CD14-positive monocyte (primary cell): Measurements from ENCODE around the gene VSTM2A. TPM values are rescaled to one million over a fixed set of nuclear protein-coding genes. Genes with fewer than 3 reads are reported as not detected.

Experiments
- DNase-seq, 3 donors: peaks; one replicate each; pipeline ENCODE4 v3.0.0-alpha.2; 2011 to 2022
- H2AFZ ChIP-seq: 2 replicates; pipeline ENCODE4 v1.6.0; 2012; ENCODE audit warnings: mild to moderate bottlenecking, low read depth, low read length, inconsistent platforms; ENCODE audit not compliant: insufficient read depth, poor library complexity, severe bottlenecking
- H3K27ac ChIP-seq, 2 donors: 1 replicate in 1 of 2; 2 replicates in 1 of 2; pipeline ENCODE4 v1.5.1; 2012 to 2013; ENCODE audit warnings: low read length in 2 of 2, control low read depth in 1 of 2, inconsistent platforms in 1 of 2, low read depth in 1 of 2, mild to moderate bottlenecking in 1 of 2
- H3K27me3 ChIP-seq, 2 donors: one replicate each; pipeline versions ENCODE4 v1.6.0 to v1.6.1; 2011 to 2013; ENCODE audit warnings: low read length in 2 of 2; ENCODE audit not compliant: control insufficient read depth in 2 of 2, insufficient read depth in 2 of 2
- H3K36me3 ChIP-seq, 2 donors: replicated peaks in 1 of 2; 1 replicate in 1 of 2; 2 replicates in 1 of 2; pipeline versions ENCODE4 v1.5.1 to v1.6.1; 2012 to 2013; ENCODE audit warnings: low read length in 2 of 2, control low read depth in 1 of 2, inconsistent platforms in 1 of 2, mild to moderate bottlenecking in 1 of 2; ENCODE audit not compliant: insufficient read depth in 2 of 2, control insufficient read depth in 1 of 2
- H3K4me1 ChIP-seq, 2 donors: 1 replicate in 1 of 2; 2 replicates in 1 of 2; pipeline versions ENCODE4 v1.5.1 to v1.6.1; 2012 to 2013; ENCODE audit warnings: low read length in 2 of 2, control low read depth in 1 of 2, inconsistent platforms in 1 of 2, mild to moderate bottlenecking in 1 of 2, moderate library complexity in 1 of 2; ENCODE audit not compliant: insufficient read depth in 2 of 2, control insufficient read depth in 1 of 2
- H3K4me2 ChIP-seq: replicated peaks from 2 replicates; pipeline ENCODE3; 2012; ENCODE audit warnings: low read length, moderate library complexity, mild to moderate bottlenecking; ENCODE audit not compliant: poor library complexity, severe bottlenecking; ENCODE audit errors: extremely low read depth
- H3K4me3 ChIP-seq, 3 experiments: fragments of 200-600 bp in 1 of 3; sonication (generic) in 1 of 3; replicated peaks in 1 of 3; 1 replicate in 2 of 3; 2 replicates in 1 of 3; pipeline ENCODE4 v1.5.1; 2011 to 2013; ENCODE audit warnings: low read length in 3 of 3, mild to moderate bottlenecking in 3 of 3, control low read depth in 2 of 3, low read depth in 2 of 3, inconsistent platforms in 1 of 3, moderate library complexity in 1 of 3
- H3K79me2 ChIP-seq: 2 replicates; pipeline ENCODE4 v1.6.0; 2012; ENCODE audit warnings: mild to moderate bottlenecking, control low read depth, inconsistent platforms, low read length, moderate library complexity; ENCODE audit not compliant: insufficient read depth
- H3K9ac ChIP-seq: 2 replicates; pipeline ENCODE4 v1.6.0; 2017; ENCODE audit warnings: low read length, mild to moderate bottlenecking; ENCODE audit not compliant: insufficient read depth, poor library complexity, severe bottlenecking
- H3K9me3 ChIP-seq, 2 donors: replicated peaks in 1 of 2; 1 replicate in 1 of 2; 2 replicates in 1 of 2; pipeline versions ENCODE4 v1.5.1 to v1.6.1; 2012 to 2013; ENCODE audit warnings: low read length in 2 of 2, control low read depth in 1 of 2; ENCODE audit not compliant: control insufficient read depth in 1 of 2, insufficient read depth in 1 of 2
- H4K20me1 ChIP-seq: 2 replicates; pipeline ENCODE4 v1.6.0; 2012; ENCODE audit warnings: mild to moderate bottlenecking, low read length, control low read depth, moderate library complexity; ENCODE audit not compliant: insufficient read depth
- H3K27ac Mint-ChIP-seq, 7 donors: one replicate each; pipeline ENCODE4 v1.8.0; 2020; ENCODE audit warnings: mild to moderate bottlenecking in 7 of 7, mixed read lengths in 7 of 7, moderate library complexity in 6 of 7, inconsistent platforms in 2 of 7
- H3K27me3 Mint-ChIP-seq, 3 donors: one replicate each; pipeline ENCODE4 v1.8.0; 2021 to 2022; ENCODE audit warnings: low read depth in 3 of 3, mild to moderate bottlenecking in 3 of 3, mixed read lengths in 3 of 3, moderate library complexity in 3 of 3, inconsistent platforms in 1 of 3
- H3K36me3 Mint-ChIP-seq, 2 donors: one replicate each; pipeline ENCODE4 v1.8.0; 2020; ENCODE audit warnings: mixed read lengths in 2 of 2, inconsistent platforms in 1 of 2, mild to moderate bottlenecking in 1 of 2
- H3K4me1 Mint-ChIP-seq: one replicate; pipeline ENCODE4 v1.8.0; 2020; ENCODE audit warnings: mild to moderate bottlenecking, mixed read lengths
- H3K4me3 Mint-ChIP-seq, 2 donors: one replicate each; pipeline ENCODE4 v1.8.0; 2020; ENCODE audit warnings: mild to moderate bottlenecking in 2 of 2, mixed read lengths in 2 of 2, moderate library complexity in 1 of 2
- H3K9me3 Mint-ChIP-seq, 7 donors: one replicate each; pipeline ENCODE4 v1.8.0; 2020 to 2022; ENCODE audit warnings: mixed read lengths in 7 of 7, mild to moderate bottlenecking in 6 of 7, moderate library complexity in 6 of 7, inconsistent platforms in 2 of 7
- CTCF ChIP-seq: fragments of 200-600 bp; IDR thresholded peaks from one replicate; pipeline ENCODE4 v1.8.0; 2022; ENCODE audit warnings: antibody characterized with exemption, mild to moderate bottlenecking
- WGBS: methylation state at CpG from one replicate; pipeline ENCODE4 v1.1.5; 2013; ENCODE audit warnings: missing lambda C conversion rate; ENCODE audit not compliant: insufficient coverage; 5-methylcytosine and 5-hydroxymethylcytosine counted together
- intact Hi-C, 2 donors: fragments of 100-400 bp; cut with micrococcal nuclease; formaldehyde crosslinking; loops; one replicate each; pipeline versions ENCODE4 v1.15.0 to v1.15.1; 2023
- polyA plus RNA-seq, 3 donors: library from polyadenylated mRNA; depleted of rRNA in 1 of 3; unstranded in 2 of 3; stranded (reverse) in 1 of 3; fragments of 300-500 nt in 2 of 3; fragments of >200 nt in 1 of 3; fragmentation: Illumina TruSeq in 2 of 3; gene quantifications; 1 replicate in 2 of 3; 2 replicates in 1 of 3; pipeline ENCODE4 v1.2.3, GENCODE V29; 2012 to 2021

Gene VSTM2A
- polyA plus RNA-seq, 3 donors: not detected

- Histone ChIP-seq H3K4me1 (no peaks in the 10 kb centered on the region), H2AFZ (no peak overlapping the region), H3K4me2 (no peak overlapping the region), H3K9ac (no peak overlapping the region), H3K4me3 (no peak overlapping the region), H3K36me3 (no peaks in the 10 kb centered on the region), H4K20me1 (no peaks in the 10 kb centered on the region), H3K27me3 (no peaks in the 10 kb centered on the region), H3K27ac (no peak overlapping the region), H3K9me3 (peaks cover 0 to 6% of the 10 kb centered on the region in 2 donors), H3K79me2 (no peaks in the 10 kb centered on the region)
- DNase-seq: no peak
- 83% methylated on average over 3 of the region's 15 CpGs for WGBS
- Mint-ChIP-seq H3K36me3 (no peaks in the 10 kb centered on the region), H3K9me3 (peaks cover 0 to 12% (median 2%) of the 10 kb centered on the region in 7 donors), H3K27me3 (no peaks in the 10 kb centered on the region), H3K27ac (no peak overlapping the region), H3K4me1 (no peaks in the 10 kb centered on the region), H3K4me3 (no peak overlapping the region)
- intact Hi-C loops: no loop called here
- TF ChIP-seq CTCF: no peak
These were observed 49.5 kb downstream of the VSTM2A start for GRCh38 chr7:54591404-54592386.

GRCh38 chr7:54596747-54597146 lies 54.6 kb downstream of the VSTM2A start:
- Mint-ChIP-seq H3K4me1 (no peaks in the 10 kb centered on the region), H3K27me3 (no peaks in the 10 kb centered on the region), H3K4me3 (no peak overlapping the region), H3K36me3 (no peaks in the 10 kb centered on the region), H3K9me3 (peaks cover 3 to 16% (median 7%) of the 10 kb centered on the region in 7 donors), H3K27ac (no peak overlapping the region)
- H4K20me1 ChIP-seq: no peaks in the 10 kb centered on the region
- H3K9me3 ChIP-seq: peaks cover 7 to 19% of the 10 kb centered on the region in 2 donors
- H2AFZ ChIP-seq: no peak overlapping the region
- H3K79me2 ChIP-seq: no peaks in the 10 kb centered on the region
- H3K4me1 ChIP-seq: no peaks in the 10 kb centered on the region
- H3K27ac ChIP-seq: no peak overlapping the region
- TF ChIP-seq CTCF: no peak
- H3K4me3 ChIP-seq: no peak overlapping the region
- no peaks in the 10 kb centered on the region for H3K27me3 ChIP-seq
- DNase-seq: no peak
- no peak overlapping the region for H3K4me2 ChIP-seq
- no peaks in the 10 kb centered on the region for H3K36me3 ChIP-seq
- WGBS: no CpG with 5 or more reads among the region's 2 CpGs
- H3K9ac ChIP-seq: no peak overlapping the region
- intact Hi-C loops: no loop called here
